ENCODE results near the gene DCST2.

The DCST2 gene

DNA sequence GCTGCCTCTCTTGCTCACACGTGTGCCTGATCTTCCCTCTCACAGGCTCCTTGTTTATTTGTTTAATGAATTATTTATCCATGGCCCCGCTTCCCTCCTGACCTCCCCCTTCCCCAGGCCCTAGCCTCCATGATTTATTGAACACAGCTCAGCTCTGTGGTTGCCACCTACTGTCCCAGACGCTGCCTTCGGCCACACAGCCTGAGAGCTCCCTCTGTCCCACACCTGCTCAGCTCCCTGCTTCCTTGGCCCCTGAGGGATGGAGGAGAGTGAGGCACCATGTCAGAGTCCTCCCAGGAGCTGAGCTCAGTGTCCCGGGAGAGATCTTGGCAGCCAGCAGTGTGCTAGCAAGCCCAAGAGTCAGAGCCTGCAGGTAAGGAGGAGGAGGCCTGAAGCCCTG, 42.0 kb upstream of the DCST2 start:
- H3K27ac Mint-ChIP-seq, result no peak overlapping the region
- DNase-seq, result no peak
- CTCF ChIA-PET, result interaction anchor here (0.6 to 2.9 kb wide), 11 partner anchors 8 to 513 kb away, joined by 3 to 18 read pairs (median 4); partner anchors contain the start of gene EFNA4
- no peaks in the 10 kb centered on the region for H3K9me3 Mint-ChIP-seq
- H3K4me3 Mint-ChIP-seq, result no peak overlapping the region
- peaks cover 64% of the 10 kb centered on the region for H3K27me3 Mint-ChIP-seq
- H3K36me3 Mint-ChIP-seq, result peaks cover 2% of the 10 kb centered on the region
- H3K4me1 Mint-ChIP-seq, result peaks cover 83% of the 10 kb centered on the region

DNA sequence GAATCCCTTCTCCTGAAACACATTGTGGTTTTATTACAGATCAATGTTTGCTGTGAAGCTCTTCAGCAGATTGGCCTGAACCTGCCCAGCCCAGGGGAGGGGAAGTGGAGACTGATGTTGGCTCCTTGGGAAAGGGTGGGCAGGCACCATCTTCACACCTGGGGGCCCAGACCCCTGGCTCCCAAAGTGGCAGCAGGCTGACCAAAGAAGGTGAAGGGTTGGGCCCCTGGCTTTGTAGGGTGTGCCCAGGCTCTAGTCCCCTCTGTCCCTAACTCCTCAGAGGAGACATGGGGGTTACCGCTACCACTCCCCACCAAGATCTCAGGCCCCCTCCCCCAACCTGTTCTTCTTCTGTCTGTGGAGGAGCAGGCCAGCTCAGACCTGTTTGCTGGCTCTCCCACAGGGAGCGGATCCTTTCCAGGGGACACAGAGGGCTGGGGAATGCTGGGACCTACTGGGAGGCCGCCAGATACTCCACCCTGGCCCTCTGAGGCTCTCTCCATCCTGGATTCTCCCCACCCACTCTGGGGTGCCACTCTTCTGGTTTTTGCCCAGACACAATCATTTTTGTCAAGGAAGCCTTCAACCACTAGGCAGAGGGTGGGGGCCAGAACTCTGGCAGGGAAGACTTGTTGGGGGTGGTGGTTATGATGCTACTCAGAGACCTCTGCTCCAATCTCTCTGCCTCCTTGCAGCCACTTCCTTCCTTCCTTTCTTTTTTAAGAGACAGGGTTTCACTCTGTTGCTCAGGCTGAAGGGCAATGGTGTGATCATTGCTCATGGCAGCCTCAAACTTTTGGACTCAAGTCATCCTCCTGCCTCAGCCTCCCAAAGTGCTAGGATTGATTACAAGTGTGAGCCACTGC, 40.0 kb upstream of the DCST2 start:
- CTCF ChIA-PET, result interaction anchor here (1.0 to 2.9 kb wide), 4 partner anchors 11 to 29 kb away, joined by 3 to 18 read pairs (median 6); no protein-coding TSS in a partner anchor
- Mint-ChIP-seq H3K4me1 (peaks cover 76% of the 10 kb centered on the region), H3K4me3 (no peak overlapping the region), H3K36me3 (peaks cover 4% of the 10 kb centered on the region), H3K27ac (peak overlapping the region; percentile 40), H3K9me3 (no peaks in the 10 kb centered on the region), H3K27me3 (peaks cover 47% of the 10 kb centered on the region)
- DNase-seq, result peak; percentile 65

DNA sequence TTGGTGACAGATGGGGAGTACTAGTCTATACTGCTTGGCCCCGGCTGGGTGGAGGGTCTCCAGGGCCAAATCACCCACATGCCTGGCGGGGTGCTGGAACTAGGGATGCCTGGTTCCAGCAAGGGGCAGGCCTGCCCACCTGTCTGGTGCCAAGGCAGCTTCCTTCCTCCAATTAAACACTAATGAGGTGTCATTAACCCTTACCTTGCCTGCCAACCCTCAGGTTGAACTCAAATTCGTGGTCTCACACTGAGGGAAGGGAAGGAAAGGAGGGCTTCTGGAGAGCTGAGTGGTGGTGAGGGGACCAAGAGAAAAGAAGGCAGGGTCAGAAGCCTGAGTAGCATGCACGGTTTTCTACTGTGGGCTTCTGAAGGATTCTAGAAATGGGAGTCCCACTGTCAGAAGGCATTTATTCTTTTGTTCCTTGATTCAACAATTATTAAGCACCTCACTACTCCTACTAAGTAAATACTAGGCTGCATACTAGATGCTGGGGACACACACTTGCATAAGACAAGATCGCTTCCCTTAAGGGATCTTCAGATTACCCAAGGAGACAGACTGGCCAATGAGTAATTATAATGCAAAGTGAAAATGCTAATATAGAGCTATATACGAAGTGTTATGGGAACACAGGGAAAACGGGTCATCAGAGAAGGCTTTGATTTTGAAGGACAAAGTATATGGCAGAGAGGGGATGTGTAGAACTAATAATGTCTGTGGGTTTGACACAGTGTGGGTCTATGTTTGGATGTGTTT, 39.1 kb upstream of the DCST2 start:
- DNase-seq, result no peak
- Mint-ChIP-seq H3K4me1 (peaks cover 69% of the 10 kb centered on the region), H3K36me3 (peaks cover 7% of the 10 kb centered on the region), H3K27me3 (peaks cover 38% of the 10 kb centered on the region), H3K27ac (no peak overlapping the region), H3K4me3 (no peak overlapping the region), H3K9me3 (no peaks in the 10 kb centered on the region)
- CTCF ChIA-PET, result interaction anchor here (0.9 to 2.0 kb wide), 4 partner anchors 10 to 28 kb away, joined by 3 to 10 read pairs (median 3); no protein-coding TSS in a partner anchor

DNA sequence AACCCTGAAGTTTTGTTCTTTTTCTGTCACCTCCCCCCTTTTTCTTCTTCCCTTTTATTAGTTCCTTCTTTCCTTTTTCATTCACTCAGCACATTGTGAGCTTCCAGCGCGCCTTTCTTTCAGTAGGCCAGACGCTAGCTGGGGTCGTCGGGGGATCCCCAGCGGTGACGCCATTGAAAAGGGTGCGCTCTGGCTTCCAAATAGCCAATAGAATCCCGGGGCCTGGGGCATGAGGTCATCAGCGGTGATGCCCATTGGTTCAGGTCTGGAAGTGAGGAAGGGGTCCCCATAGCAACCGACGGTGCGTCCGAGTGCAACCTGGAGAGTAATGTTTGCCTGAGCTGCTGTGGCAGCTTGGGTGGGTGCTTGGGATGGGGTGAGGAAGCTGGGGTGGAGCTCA, 38.1 kb upstream of the DCST2 start:
- peaks cover 13% of the 10 kb centered on the region for H3K36me3 Mint-ChIP-seq
- no peaks in the 10 kb centered on the region for H3K9me3 Mint-ChIP-seq
- DNase-seq, result no peak
- peak overlapping the region; percentile 13 for H3K4me3 Mint-ChIP-seq
- H3K27me3 Mint-ChIP-seq, result peaks cover 28% of the 10 kb centered on the region
- CTCF ChIA-PET, result interaction anchor here (0.9 to 2.0 kb wide), 3 partner anchors 10 to 19 kb away, joined by 3 to 10 read pairs (median 3); no protein-coding TSS in a partner anchor
- H3K4me1 Mint-ChIP-seq, result peaks cover 59% of the 10 kb centered on the region
- no peak overlapping the region for H3K27ac Mint-ChIP-seq

DNA sequence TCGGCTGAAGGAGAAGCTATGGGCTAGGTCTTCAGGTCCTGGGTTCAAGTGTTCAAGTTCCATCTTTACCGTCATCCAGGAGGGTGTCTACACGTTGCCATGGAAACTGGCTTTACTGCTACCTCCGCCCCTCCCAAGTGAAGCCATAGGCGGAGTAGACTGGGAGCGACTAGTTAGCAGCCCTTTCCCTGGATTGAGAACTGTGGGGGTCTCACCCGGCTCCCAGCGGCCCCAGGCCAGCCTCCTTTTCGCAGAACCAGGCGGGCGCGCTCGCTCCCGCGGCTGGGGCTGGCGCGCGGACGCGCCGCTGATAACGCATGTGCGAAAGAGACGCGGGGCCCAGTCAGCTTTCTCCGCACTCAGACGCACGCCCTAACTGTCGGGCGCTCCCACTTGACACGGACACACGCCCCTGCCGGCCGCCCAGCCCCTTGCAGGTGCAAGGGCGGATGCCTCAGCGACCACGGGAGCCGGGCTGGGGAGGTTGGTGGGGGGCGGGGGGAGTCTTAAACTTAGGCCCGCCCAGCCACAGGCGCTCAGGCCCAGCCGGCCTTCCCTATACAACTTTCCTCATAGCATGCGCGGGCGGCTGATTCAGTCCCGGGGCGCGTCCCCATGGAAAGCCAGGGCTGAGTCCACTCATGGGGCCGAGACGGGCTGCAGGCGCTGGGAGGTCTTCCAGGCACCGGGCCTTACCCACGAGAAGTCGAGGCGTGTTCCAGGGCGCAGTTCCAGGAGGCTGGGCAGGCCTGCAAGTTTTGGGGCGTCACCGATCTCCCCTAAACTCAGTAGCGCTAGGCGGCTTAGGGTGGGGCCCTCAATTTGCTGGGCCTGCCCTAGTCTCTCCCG, 37.4 kb upstream of the DCST2 start:
- Mint-ChIP-seq H3K4me1 (peaks cover 55% of the 10 kb centered on the region), H3K27ac (no peak overlapping the region), H3K9me3 (no peaks in the 10 kb centered on the region), H3K36me3 (peaks cover 14% of the 10 kb centered on the region), H3K27me3 (peaks cover 24% of the 10 kb centered on the region), H3K4me3 (no peak overlapping the region)
- CTCF ChIA-PET, result interaction anchor here (0.5 to 12.3 kb wide), 4 partner anchors 8 to 13 kb away, joined by 3 to 140 read pairs (median 3); no protein-coding TSS in a partner anchor
- DNase-seq, result peak; percentile 87

DNA sequence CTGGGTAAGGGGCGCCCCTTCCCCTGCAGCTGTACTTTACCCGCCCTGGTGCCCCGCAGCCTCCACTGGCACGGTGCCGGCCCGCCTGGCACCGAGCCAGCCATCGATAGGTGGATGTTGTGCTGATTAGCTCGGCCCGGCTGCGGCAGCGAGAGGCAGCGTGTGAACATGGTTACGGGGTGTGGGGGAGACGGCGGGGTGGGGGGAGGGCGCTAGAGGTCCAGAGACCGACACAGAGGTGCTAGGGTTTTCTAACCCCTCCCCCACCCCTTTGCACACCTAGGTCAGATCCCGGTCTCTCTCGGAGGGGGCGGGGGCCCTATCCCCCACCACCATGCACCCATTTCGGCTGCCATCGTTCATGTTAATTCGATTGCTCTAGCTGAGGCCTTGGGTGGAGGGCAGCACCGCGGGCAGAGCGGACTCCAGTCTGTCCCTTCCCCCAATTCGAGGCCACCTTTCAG, 36.6 kb upstream of the DCST2 start:
- Mint-ChIP-seq H3K27me3 (peaks cover 24% of the 10 kb centered on the region), H3K27ac (no peak overlapping the region), H3K4me1 (peaks cover 50% of the 10 kb centered on the region), H3K9me3 (no peaks in the 10 kb centered on the region), H3K4me3 (no peak overlapping the region), H3K36me3 (peaks cover 14% of the 10 kb centered on the region)
- DNase-seq, result no peak
- CTCF ChIA-PET, result interaction anchor here (0.5 to 12.3 kb wide), 5 partner anchors 8 to 21 kb away, joined by 3 to 140 read pairs (median 3); no protein-coding TSS in a partner anchor

DNA sequence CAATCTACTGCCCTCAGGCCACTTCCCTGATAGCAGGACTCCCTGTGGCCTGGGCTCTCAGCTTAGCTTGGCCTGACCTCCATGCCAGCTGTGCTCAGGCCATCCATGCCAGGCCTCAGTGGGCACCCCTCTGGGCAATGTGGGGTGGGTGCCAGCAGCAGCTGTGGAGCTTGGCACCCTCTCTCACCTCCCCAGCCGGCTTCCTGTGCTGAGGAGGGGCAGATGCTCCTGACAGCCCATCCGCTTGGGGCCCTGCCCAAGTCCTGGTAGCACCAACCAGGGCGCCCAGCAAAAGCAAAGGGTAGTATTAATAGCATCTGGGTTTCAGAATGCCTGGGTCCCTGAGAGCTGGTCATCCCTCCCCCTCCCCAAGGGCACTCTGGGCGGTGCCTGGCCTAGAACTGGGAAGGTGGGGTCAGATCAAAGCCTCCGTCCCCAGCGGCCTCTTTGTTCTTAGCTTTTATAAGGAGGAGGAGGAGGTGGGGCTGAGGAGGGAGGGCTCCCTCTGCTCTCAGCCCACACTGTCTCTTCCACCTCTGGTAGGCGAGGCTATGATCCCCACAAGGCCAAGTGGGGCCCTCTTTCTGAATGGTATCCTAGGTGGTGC, 36.1 kb upstream of the DCST2 start:
- no peak for DNase-seq
- Mint-ChIP-seq H3K27ac (no peak overlapping the region), H3K4me3 (no peak overlapping the region), H3K36me3 (peaks cover 14% of the 10 kb centered on the region), H3K27me3 (peaks cover 24% of the 10 kb centered on the region), H3K4me1 (peaks cover 50% of the 10 kb centered on the region), H3K9me3 (no peaks in the 10 kb centered on the region)
- CTCF ChIA-PET, result interaction anchor here (0.7 to 12.3 kb wide), 3 partner anchors 11 to 22 kb away, joined by 3 to 140 read pairs (median 4); no protein-coding TSS in a partner anchor

DNA sequence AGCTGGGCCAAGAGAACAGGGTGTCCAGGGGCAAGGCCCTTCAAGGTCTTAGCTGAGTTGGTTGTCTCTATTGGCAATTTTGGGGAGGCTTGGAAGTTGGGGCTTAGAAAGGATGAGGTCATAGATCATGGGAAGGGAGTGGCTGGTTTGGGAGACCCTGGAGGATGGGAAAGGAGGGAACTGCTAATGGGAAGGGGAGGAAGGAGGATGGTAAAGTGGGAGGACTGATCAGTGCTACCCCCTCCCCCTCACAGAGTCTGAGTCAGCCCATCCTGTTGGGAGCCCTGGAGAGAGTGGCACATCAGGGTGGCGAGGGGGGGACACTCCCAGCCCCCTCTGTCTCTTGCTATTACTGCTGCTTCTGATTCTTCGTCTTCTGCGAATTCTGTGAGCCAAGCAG, 35.0 kb upstream of the DCST2 start:
- H3K4me3 Mint-ChIP-seq, result no peak overlapping the region
- peaks cover 21% of the 10 kb centered on the region for H3K27me3 Mint-ChIP-seq
- no peaks in the 10 kb centered on the region for H3K9me3 Mint-ChIP-seq
- H3K27ac Mint-ChIP-seq, result no peak overlapping the region
- peaks cover 46% of the 10 kb centered on the region for H3K4me1 Mint-ChIP-seq
- CTCF ChIA-PET, result interaction anchor here (0.9 to 12.3 kb wide), 4 partner anchors 15 to 105 kb away, joined by 3 to 140 read pairs (median 4); partner anchors contain the start of genes KRTCAP2 and TRIM46
- DNase-seq, result no peak
- peaks cover 14% of the 10 kb centered on the region for H3K36me3 Mint-ChIP-seq

DNA sequence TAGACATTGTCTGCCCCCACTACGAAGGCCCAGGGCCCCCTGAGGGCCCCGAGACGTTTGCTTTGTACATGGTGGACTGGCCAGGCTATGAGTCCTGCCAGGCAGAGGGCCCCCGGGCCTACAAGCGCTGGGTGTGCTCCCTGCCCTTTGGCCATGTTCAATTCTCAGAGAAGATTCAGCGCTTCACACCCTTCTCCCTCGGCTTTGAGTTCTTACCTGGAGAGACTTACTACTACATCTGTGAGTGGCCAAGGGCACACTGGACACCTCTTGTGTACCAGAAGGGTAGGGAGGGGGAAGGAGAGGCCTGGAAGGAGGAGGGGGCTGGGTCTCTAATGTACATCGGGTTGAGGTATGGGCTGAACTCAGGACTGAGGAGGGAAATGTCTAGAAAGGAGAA, 33.2 kb upstream of the DCST2 start:
- Mint-ChIP-seq H3K4me3 (no peak overlapping the region), H3K9me3 (no peaks in the 10 kb centered on the region), H3K27ac (no peak overlapping the region), H3K36me3 (peaks cover 14% of the 10 kb centered on the region), H3K27me3 (peaks cover 14% of the 10 kb centered on the region), H3K4me1 (peaks cover 42% of the 10 kb centered on the region)
- CTCF ChIA-PET, result interaction anchor here (1.5 to 12.3 kb wide), 4 partner anchors 10 to 107 kb away, joined by 4 to 140 read pairs (median 8); partner anchors contain the start of genes KRTCAP2 and TRIM46
- no peak for DNase-seq

DNA sequence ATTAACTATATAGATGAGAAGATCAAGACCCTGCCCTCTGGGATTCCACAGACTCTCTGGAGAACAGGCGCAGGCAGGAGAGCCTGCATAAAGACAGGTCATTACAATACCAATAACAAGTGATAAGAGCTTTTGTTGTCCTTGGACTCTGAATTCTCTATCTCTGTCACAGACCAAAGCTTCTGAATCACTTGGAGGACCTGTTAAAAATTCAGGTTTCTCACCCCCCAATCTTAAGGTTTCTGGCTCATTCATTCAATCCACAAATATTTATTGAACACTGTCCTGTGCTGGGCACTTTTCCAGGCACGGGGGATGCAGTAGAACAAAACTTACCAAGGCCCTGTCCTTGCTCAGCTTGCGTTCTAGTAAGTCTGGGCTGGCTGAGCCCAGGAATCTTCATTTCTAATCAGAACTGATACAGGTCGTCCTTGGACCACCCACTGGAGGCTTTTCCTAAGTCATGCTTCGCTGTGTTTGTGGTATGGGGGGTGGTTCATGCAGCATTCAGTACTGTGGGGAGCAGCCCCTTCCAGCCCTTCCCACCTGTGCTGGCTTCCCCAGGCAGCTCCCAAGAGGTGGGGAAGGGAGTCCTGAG, 31.4 kb upstream of the DCST2 start:
- H3K36me3 Mint-ChIP-seq, result peaks cover 21% of the 10 kb centered on the region
- H3K27me3 Mint-ChIP-seq, result no peaks in the 10 kb centered on the region
- no peak overlapping the region for H3K27ac Mint-ChIP-seq
- CTCF ChIA-PET, result interaction anchor here (1.0 to 15.1 kb wide), 6 partner anchors 11 to 103 kb away, joined by 3 to 220 read pairs (median 7); partner anchors contain the start of genes ADAM15 and EFNA3
- peak overlapping the region; percentile 76 for H3K4me3 Mint-ChIP-seq
- peaks cover 36% of the 10 kb centered on the region for H3K4me1 Mint-ChIP-seq
- no peaks in the 10 kb centered on the region for H3K9me3 Mint-ChIP-seq
- no peak for DNase-seq

DNA sequence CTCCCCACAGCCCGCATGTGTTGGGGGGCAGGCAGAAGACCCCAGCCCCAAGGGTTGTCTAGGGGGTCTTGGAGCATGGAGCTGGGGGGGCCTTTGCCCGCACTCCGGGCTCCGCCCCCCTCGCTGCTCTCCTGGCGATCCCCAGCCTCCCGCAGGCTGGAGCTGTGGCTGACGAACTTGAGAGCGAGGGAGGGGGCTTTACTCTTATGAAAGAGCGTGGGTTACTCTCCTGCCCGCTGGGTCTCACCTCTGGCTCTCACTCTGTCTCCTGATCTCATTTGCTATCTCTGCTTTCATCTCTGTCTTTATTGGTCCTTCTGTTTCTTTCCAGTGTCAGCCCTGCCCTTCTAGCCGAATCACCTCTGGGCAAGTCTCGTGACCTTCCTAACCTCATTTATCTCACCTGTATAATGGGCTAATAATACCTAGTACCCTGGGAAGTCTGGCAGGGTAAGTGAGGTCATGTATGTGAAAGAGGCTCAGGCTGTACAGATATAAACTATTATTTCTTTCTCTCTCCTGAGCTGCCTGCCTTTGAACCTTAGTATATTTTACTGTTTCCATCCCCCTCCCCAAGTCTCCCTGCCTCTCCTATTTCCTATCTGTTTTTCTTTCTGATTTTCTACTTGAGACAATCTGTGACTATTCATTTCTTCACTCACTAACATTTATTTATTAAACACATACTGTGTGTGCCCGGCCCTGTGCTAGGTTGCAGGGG, 30.7 kb upstream of the DCST2 start:
- Mint-ChIP-seq H3K4me3 (peak overlapping the region; percentile 76), H3K9me3 (no peaks in the 10 kb centered on the region), H3K36me3 (peaks cover 21% of the 10 kb centered on the region), H3K4me1 (peaks cover 36% of the 10 kb centered on the region), H3K27ac (peak overlapping the region; percentile 38), H3K27me3 (no peaks in the 10 kb centered on the region)
- DNase-seq, result peak; percentile 52
- CTCF ChIA-PET, result interaction anchor here (1.0 to 15.1 kb wide), 6 partner anchors 14 to 103 kb away, joined by 4 to 220 read pairs (median 10); partner anchors contain the start of genes ADAM15 and EFNA3
